OCI-LY7 (cell line): Measurements from ENCODE around the gene PRKAB1.

Experiments used
- CTCF ChIP-seq: fragments of 200-600 bp; sonication (generic); conservative IDR thresholded peaks from 2 replicates; pipeline ENCODE4 v1.5.1; 2014; ENCODE audit warnings: mild to moderate bottlenecking, antibody characterized with exemption, low read length, moderate library complexity, mixed read lengths
- EZH2phosphoT487 ChIP-seq: fragments of 200-600 bp; sonication (generic); IDR thresholded peaks from 2 replicates; pipeline ENCODE4 v1.6.1; 2018; ENCODE audit warnings: low read depth, borderline replicate concordance, mild to moderate bottlenecking, mixed run types, antibody characterized with exemption, low read length, moderate library complexity, mixed read lengths

GRCh38 chr12:119704065-119704747, 36.3 kb downstream of the PRKAB1 start:
- TF ChIP-seq CTCF (no peak), EZH2phosphoT487 (no peak)
